HL-60 (cell line): ENCODE measurements around the gene AP2M1.

Experiments used
- DNase-seq, 2 experiments: peaks; one replicate each; pipeline ENCODE4 v3.0.0-alpha.2; 2010 to 2020; ENCODE audit warnings: low read depth in 1 of 2, low spot score in 1 of 2
- H3K27ac ChIP-seq: fragments of 250-450 bp; sonication (Bioruptor Pico); replicated peaks from 2 replicates; pipeline ENCODE4 v1.5.1; 2020; ENCODE audit warnings: mild to moderate bottlenecking, moderate library complexity
- H3K27me3 ChIP-seq: fragments of 250-450 bp; sonication (Bioruptor Pico); 2 replicates; pipeline ENCODE4 v1.5.1; 2021; ENCODE audit warnings: mild to moderate bottlenecking, moderate library complexity; ENCODE audit not compliant: insufficient read depth, poor library complexity, severe bottlenecking
- H3K4me3 ChIP-seq: replicated peaks from 2 replicates; pipeline ENCODE4 v1.5.1; 2011; ENCODE audit warnings: mild to moderate bottlenecking, control low read depth, low read length; ENCODE audit not compliant: insufficient read depth
- CTCF ChIP-seq: IDR thresholded peaks from one replicate; pipeline ENCODE4 v1.5.1; 2011; ENCODE audit warnings: low read length, control low read depth, inconsistent platforms; ENCODE audit not compliant: insufficient read depth
- GABPA ChIP-seq: IDR thresholded peaks from 2 replicates; pipeline ENCODE4 v1.6.1; 2012; ENCODE audit warnings: low read depth
- POLR2AphosphoS5 ChIP-seq: IDR thresholded peaks from 2 replicates; pipeline ENCODE4 v1.6.1; 2012; ENCODE audit warnings: low read depth
- SPI1 ChIP-seq: IDR thresholded peaks from 2 replicates; pipeline ENCODE4 v1.6.1; 2012; ENCODE audit warnings: low read depth, mild to moderate bottlenecking, borderline replicate concordance
- TF ChIP-seq, protein P1 (sequence below): IDR thresholded peaks from 2 replicates; pipeline ENCODE4 v1.6.1; 2012; ENCODE audit warnings: low read depth; ENCODE audit not compliant: insufficient replicate concordance

AP2M1 gene

GRCh38 chr3:184186902-184187207, 12.2 kb downstream of the AP2M1 start:
- TF ChIP-seq CTCF (no peak), POLR2AphosphoS5 (no peak)
- peak overlapping the region; percentile 73 for H3K27ac ChIP-seq
- H3K27me3 ChIP-seq: no peaks in the 10 kb centered on the region
- peak in 1 of 2 experiments; percentile 17 for DNase-seq
- H3K4me3 ChIP-seq: peak overlapping the region; percentile 87

DNA sequence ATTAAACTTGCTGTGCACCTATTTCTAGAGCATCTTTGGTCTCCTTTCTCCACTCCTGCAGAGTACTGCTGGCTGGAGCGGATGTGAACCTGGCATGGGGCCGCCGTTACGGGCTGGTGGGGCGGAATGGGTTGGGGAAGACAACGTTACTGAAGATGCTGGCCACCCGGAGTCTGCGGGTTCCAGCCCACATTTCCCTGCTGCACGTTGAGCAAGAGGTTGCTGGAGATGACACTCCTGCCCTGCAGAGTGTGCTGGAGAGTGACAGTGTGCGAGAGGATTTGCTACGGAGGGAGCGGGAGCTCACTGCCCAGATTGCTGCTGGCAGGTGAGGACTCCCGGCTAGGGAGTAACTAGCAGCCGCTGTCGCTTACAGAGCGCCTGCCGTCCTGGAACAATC, 13.4 kb downstream of the AP2M1 start:
- TF ChIP-seq, protein P1, sequence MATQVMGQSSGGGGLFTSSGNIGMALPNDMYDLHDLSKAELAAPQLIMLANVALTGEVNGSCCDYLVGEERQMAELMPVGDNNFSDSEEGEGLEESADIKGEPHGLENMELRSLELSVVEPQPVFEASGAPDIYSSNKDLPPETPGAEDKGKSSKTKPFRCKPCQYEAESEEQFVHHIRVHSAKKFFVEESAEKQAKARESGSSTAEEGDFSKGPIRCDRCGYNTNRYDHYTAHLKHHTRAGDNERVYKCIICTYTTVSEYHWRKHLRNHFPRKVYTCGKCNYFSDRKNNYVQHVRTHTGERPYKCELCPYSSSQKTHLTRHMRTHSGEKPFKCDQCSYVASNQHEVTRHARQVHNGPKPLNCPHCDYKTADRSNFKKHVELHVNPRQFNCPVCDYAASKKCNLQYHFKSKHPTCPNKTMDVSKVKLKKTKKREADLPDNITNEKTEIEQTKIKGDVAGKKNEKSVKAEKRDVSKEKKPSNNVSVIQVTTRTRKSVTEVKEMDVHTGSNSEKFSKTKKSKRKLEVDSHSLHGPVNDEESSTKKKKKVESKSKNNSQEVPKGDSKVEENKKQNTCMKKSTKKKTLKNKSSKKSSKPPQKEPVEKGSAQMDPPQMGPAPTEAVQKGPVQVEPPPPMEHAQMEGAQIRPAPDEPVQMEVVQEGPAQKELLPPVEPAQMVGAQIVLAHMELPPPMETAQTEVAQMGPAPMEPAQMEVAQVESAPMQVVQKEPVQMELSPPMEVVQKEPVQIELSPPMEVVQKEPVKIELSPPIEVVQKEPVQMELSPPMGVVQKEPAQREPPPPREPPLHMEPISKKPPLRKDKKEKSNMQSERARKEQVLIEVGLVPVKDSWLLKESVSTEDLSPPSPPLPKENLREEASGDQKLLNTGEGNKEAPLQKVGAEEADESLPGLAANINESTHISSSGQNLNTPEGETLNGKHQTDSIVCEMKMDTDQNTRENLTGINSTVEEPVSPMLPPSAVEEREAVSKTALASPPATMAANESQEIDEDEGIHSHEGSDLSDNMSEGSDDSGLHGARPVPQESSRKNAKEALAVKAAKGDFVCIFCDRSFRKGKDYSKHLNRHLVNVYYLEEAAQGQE: no peak
- Histone ChIP-seq H3K27ac (no peak overlapping the region), H3K27me3 (no peaks in the 10 kb centered on the region), H3K4me3 (no peak overlapping the region)
- no peak for DNase-seq

GRCh38 chr3:184189421-184189820, 14.8 kb downstream of the AP2M1 start:
- no peak overlapping the region for H3K27ac ChIP-seq
- no peak overlapping the region for H3K4me3 ChIP-seq
- TF ChIP-seq CTCF (no peak), GABPA (no peak), POLR2AphosphoS5 (no peak), SPI1 (no peak)
- TF ChIP-seq, protein P1: no peak
- DNase-seq: no peak
- no peaks in the 10 kb centered on the region for H3K27me3 ChIP-seq

DNA sequence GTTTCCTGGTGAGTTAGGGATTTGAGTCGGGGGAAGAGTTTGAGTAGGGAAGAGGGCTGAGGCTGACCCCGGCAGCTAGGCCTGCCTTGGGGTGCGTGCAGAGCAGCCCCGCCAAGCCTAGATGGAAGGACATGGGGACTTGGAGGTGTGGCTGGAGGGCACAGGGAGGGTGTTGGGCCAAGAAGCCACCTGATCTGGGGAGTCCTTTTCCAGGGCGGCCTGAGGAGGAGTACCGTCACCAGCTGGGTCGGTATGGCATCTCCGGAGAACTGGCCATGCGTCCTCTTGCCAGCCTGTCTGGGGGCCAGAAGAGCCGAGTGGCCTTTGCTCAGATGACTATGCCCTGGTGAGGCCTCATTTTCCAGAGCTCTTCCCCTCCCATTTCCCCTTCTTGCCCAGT, 18.2 kb downstream of the AP2M1 start:
- Histone ChIP-seq H3K27ac (no peak overlapping the region), H3K27me3 (no peaks in the 10 kb centered on the region), H3K4me3 (no peak overlapping the region)
- TF ChIP-seq CTCF: no peak
- no peak for TF ChIP-seq SPI1
- TF ChIP-seq, protein P1: no peak
- no peak for DNase-seq
